Measurements from ENCODE around the gene BIN1.

Gene BIN1

DNA sequence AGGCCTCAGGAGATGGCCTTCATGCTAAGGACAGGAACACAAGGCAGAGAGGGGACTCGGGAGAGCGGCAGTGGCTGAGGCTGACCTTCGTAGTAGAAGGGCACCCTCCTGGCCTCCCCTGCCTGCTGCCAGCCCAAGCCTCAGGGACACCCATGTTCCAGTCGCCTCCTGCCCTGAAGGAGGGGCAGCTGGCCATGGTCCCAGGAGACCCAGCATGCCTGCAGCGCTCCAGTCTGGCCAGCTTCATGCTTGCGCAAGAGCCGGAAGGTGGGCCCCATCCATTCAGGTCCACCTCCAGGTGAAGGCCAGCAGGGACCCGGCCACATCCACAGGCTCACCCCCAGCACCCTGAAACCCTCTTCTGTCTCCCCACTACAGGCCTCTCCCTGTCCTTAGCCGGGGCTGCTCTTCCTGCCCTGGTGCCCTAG lies 35.0 kb downstream of the BIN1 start:
- no peak for DNase-seq

DNA sequence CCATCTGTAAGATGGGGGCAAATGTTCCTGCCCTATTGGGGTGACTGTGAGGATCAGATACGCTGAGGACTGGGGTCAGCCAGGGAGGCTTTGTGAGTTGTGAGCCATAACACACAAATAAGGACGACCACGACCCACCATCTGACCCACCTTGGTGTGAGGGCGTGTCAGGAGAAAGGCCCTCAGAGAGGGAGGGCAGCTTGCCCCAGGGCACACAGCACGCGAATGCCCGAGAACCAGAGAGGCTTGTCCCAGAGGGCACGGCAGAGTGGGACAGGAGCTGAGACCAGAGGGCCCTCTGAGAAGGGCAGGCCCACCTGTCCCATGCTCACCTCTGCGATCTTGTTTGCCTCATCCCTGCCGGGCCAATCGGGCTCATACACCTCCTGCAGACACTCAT lies 36.7 kb downstream of the BIN1 start:
- no peak for DNase-seq

DNA sequence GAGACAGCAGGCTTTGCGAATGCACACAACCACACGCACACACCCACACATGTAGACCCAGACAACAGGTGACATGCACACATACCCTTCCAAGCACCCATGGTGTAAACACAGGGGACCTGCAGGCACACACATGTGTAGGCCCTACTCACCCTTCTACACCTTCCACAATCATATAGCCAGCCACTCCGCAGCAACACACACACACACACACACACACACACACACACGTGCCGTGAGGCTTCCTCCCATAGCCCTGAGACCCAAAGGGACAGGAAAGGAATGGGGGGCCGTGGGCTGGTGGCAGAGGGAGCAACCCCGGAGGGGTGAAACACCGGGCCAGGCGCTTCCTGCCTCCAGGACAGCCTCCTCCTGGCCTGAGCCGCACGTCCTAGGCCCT lies 37.4 kb downstream of the BIN1 start:
- DNase-seq = no peak

DNA sequence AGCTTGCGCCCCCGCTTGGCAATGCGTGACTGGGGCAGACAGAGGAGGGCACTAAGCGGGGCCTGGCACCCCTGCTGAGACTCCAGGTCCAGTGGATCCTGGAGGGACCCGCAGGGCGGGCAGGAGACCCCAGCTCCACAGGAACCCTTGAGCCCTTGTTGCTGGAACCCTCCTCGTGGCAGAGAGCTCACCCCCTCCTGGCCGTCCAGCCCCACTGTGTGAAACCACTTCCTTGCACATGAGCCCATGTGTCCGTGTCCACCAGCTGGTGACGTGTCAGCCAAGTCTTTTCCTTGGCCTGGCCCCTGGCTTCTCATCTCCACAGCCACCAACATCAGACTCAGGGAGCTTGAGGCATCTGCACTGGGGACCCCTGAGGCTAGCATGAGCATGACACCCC lies 38.0 kb downstream of the BIN1 start:
- DNase-seq = no peak

DNA sequence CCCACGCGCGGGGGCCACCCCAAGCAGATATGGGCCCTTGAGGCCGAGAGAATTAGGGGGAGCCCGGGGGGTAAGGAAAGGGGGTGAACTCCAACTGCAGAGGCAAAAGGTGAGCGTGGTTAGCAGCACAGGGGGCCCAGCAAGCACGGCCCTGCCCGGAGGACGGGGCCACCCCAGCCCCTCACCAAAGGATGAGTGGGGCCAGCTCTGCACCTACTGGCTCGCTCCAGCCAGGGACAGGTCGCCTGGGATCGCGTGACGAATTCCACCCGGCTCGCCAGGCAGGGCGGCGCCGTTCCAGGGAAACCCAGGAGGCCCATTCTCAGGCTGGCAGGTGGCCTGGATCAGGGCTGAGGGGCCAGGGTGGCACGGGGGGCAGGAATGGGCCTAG lies 38.6 kb downstream of the BIN1 start:
- DNase-seq = no peak

DNA sequence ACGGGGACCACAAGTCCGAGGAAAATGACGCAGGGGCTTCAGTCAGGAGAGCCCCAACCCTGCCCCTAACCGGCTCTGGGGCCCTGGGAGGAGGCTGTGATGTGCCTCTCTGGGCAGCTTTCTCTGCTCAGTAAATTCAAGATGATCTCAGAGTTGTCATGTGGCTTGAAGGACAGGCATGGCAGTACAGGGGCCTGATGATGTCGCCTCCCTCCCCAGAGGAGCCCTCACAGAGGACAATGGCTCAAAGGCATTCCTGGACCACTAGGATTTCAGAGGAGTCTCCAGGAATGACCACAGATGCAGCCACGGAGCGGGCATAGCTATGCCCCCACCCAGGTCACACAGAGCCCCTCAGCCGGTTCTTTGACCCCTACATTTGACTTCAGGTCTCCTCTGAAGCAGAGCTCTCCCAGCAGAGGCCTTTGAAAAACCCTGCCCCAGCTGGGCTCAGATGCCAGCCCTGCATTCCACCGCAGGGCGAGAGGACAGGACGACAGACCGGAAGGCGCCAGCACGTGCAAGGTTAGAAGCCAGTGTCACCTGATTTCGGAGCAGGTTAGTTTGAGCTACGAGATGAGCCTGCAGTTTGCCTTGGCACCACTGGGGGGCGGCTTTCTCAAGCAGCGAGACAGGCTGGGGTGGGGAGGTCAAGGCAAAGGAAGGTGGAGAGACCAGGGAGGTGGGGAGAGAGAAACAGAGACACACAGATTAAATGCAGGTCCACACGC lies 39.2 kb downstream of the BIN1 start:
- DNase-seq = peak; percentile 68 to 76

DNA sequence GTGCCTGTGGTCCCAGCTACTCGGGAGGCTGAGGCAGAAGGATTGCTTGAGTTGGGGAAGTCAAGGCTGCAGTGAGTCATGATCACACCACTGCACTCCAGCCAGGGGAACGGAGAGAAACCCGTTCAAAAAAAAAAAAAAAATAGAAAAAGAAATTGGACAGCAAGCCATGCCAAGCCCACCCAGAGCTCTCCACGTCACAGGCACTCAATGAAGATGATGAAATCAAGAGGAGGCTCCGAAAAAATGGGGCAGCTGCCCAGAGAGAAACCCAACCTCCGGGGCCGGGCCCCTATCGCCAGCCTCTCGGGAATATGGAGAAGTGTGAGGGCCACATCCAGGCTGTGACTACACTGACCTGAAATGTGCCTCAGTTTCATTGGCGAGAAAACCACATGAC lies 40.0 kb downstream of the BIN1 start:
- DNase-seq = peak in 1 of 2 donors; percentile 52

DNA sequence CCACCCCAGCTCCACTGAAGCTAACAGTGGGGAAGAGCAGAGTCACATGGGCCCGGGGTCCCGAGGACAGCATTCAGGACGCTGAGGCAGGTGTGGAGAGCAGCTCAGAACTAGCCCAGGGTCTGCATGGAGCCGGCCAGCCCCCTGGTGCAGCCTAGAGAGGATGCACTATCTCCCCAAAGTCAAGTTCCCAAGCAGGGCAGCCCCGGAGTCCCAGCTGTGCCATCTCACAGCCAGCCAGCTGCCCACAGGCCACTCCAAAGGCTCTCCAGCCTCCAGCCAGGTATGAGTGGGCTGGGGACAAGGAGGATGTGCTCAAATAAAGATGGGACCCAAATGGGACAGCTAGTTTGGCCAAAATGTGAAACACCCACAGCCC lies 41.0 kb downstream of the BIN1 start:
- DNase-seq = no peak

DNA sequence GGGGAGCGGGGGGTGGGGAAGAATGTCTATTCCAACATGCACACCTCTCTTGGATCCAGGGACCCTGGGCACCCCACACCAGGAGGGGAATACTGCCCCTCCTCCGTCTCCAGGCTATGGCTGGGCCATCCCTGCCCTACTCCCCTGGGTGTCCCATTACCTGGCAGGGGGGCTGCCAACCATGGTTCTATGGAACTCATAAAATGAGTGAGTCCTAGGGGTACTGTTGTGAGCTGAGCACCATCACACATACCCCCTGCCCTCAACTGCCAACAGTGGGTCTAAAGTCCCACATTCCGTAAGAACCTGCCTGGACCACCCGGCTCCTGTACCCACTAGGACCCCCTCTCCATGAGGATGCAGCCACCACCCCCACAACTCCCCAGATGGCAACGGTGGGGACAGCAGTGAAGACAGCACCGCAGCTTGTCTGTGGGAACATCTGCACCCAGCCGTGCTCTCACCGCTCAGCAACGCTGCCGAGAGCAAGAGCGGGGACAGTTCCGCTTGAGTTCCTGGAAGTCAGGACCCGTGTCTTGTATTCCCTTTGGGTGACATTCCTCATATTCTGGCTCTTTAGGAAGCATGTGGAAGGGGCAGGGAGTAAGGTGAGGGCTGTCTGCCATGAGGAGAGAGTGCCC lies 41.5 kb downstream of the BIN1 start:
- DNase-seq = no peak

DNA sequence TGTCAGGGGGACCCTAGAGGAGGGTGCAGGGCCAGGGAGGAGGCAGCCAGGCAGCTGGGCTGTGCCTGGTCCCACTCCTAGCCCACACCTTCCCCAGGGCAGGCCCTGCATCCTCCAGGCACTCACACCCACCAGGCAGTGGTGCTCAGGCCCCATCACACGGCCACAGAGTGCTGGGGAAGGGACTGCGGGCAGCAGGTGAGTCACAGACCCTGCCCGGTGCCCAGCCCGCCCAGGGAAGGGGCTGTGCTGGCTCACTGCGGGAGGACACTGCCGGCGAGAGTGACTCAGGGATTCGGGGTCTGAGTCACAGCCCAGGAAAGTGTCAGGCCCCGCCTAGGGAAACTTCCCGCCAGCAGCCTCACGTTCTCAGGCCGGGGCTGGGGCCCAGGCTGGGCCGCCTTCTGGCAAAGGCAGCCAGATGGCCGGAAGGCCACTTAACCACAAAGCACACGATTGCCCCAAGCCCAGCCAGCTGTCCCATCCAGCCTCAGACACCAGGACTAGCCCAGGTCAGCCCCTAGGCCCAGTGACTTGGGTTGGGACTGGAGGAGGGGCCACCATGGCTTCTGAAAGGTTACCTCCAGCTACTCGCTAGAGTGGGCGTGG lies 42.2 kb downstream of the BIN1 start:
- DNase-seq = peak; percentile 28 to 86

DNA sequence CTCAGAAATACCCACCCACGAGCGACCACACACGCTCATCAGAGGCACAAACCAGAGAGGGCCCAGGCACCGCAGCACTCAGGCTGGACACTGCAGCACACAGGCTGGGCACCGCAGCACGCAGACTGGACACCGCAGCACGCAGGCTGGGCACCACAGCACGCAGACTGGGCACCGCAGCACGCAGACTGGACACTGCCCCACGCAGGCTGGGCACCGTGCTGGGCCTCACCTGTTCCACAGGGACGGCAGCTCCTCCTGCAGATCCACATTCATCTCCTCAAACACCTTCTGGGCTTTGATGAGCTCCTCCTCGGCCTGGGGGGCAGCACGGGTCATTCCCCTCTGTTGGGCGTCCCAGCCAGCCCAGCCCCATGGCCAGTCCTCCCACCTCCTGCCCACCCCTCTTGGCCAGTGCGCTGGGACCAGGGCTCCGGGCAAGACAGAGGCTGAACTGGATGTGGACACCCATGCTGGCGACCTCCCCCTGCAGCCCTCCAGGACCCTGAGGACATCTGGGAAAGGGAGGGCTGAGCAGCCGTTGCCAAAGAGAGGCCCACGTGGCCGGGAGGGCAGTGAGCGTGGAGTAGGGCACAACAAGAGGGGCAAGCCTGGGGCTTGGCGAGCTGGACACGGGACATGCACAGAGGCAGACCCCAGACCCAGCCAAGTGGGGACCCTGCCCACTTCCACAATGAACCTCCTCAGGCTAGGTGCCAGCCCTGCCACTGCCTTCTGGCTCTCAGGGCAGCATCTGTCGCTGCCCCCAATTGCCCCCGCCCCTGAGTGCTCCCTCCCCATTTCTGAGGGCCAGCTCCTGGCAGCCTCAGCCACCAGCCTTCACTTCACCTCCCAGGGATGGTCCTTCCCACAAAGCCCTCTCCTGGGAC lies 43.0 kb downstream of the BIN1 start:
- no peak for DNase-seq

DNA sequence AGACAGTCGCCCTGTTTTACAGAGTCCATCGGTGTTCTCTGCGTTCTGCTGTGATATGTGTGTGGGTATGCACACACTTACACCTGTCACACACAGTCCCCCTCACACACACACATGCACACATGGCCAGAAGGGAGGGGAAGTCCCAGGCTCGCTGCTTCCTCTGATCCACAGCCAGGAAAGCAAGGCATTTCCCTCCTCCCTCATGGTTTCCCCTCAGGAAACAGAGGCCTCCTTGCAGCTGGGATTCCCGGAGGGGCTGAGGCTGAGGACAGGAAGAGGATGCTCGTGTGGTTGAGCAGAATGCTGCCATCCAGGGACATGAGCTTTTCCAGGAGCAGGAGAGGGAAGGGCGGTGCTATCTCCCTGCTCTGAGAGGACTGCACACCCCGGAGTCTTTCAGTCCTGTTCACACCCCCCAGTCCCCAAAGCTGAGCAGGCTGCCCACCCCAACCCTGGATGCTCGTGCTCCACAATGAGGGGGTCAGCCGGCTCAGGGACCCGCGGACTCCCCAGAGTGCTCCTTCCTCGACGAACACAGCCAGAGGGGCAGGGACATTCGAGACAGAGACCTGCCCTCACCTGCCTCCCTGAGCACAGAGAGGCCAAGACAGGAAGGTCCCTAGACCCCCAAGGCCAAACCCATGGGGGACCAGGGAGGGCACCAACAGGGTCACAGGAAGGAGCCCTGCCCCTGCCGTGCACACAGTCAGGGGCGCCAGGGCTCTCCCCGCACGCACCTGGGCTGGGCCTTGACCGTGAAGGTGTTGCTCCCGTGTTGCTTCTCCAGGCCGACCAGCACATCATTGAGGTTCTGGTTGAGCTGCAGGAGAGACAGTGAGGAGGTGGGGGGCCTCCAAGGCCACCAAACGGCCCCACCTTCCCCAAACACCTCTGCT lies 45.3 kb downstream of the BIN1 start:
- DNase-seq = no peak

DNA sequence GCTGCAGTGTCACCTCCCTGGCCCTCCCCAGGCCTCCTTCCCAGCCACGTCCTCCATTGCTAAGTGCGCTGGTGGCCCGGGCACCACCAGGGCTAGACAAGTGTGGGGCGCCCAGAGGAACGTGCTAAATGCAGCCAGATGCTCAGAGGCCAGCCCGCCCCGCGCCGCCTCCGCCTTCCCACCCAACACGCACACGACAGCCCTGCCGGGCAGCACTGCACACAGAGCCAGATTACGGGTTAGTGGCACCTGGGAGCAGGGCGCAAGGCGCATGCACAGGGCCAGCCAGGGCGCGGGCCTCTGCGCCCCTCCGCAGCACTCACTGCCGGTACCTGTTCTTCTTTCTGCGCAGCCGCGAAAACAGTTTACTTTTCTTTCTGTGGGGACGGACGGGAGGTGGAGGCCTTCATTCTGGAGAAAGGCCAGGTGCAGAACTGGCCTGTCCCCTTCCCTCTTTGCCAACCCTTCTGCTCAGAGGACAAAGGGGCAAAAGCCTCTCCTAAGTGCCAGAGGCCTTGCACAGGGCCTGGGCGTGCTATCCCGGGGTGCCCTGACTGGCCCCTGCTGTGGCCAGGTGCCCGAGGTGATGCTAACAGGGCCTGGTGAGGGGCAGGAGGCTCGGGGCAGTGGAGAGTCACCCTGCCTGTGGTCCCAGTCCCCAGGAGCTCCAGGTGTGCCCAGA lies 46.5 kb downstream of the BIN1 start:
- DNase-seq = no peak

DNA sequence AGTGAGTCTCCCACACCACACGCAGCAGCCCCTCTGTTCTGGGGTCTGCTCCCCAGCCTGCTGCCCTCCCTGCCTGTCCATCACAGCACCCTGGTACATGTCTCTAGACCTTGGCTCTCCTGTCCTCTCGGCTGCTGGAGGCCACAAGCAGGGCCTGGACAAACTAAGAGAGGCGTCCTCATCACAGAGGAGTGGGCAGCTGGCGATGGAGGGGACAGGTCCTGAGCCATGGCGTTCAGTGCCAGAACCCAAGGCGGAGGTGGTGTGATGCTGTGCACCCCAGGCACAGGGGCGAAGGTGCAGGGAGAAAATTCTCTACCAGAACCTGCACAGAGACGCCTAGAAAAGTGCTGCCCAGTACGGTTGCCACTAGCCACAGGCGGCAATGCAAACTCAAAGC lies 47.4 kb downstream of the BIN1 start:
- DNase-seq = no peak

DNA sequence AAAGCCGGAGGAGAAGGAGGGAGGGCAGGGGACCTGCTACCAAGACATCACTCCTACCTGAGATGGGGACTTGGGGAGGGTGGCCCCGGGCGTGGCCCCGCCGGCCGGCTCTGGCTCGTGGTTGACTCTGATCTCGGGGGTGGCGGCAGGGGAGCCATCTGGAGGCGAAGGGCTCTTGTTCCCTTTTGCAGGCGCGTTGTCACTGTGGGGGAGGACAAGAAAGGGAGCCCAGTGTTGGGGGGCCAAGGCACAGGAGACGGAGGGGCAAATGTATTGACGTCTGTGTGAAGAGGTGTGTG lies 48.1 kb downstream of the BIN1 start:
- no peak for DNase-seq

DNA sequence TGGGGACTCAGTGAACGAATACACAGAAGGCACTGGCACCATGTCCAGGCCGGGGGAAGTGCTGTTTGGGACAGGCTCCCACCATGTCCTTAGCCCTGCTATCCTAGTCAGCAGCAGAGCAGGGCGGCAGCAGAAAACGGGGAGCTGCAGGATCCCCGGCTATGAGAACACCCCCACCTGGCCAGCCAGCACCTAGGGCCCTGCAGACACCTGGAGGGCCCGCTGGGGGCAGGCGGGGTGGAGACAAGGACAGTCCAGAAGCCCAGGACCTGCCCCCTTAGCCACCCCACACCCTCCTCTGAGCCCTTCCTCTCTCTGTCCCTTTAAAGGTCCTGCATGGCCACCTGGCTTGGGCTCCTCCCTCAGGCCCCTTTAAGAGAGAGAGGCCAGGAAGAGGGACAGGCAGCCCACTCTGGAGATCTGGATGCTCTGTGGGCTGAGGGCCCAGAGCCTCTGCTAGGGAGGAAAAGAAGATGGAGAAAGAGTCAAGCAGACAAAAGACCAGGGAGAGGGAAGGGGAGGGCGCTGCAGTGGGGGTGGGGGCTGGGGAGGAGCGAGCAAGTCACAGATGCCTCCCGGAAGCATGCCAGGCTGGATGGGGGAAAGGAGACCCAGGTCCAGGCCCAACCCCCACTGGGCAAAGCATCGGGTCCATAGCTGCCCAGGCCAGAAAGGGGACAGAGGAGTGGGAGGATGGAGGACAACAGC lies 48.6 kb downstream of the BIN1 start:
- no peak for DNase-seq

DNA sequence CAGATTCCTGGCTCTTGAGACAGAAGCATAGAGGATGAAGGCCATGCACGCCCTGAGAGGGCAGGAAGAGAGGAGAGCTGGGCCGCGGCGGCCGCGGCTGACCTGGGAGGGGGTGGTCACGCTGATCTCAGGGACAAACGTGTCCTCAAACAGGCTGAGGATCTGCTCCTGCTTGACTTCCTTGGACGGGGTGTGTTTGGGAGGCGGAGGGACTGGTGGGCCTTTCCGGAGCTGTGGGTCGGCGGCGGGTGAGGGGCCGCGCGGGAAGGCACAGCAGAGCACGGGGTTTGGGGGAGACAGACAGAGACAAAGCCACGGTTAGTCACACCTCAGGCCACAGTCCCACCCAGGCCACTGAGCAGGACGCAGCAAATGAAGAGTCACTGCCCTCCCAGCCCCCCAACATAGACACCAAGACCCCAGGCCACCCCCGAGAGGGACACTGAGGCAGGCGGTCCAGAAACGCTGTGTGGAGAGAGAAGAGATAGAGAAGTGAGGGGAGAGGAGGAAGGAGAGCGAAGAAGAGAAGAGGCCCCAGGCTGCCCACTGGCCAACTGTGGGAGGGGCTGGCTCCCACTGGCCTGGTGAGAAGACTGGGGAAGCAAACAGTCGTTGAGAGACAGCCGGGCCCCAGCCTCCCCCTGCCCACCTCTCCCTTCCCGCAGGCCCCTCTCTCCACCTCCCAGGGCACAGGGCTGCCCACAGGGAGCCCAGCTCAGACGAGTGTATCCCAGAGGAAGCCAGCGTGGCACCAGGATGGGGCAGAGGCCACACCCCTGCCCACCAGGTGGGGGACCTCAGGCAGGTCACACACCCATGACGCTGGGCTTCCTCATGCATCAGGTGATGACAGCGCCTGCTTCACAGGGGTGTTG lies 49.3 kb downstream of the BIN1 start:
- DNase-seq = no peak

DNA sequence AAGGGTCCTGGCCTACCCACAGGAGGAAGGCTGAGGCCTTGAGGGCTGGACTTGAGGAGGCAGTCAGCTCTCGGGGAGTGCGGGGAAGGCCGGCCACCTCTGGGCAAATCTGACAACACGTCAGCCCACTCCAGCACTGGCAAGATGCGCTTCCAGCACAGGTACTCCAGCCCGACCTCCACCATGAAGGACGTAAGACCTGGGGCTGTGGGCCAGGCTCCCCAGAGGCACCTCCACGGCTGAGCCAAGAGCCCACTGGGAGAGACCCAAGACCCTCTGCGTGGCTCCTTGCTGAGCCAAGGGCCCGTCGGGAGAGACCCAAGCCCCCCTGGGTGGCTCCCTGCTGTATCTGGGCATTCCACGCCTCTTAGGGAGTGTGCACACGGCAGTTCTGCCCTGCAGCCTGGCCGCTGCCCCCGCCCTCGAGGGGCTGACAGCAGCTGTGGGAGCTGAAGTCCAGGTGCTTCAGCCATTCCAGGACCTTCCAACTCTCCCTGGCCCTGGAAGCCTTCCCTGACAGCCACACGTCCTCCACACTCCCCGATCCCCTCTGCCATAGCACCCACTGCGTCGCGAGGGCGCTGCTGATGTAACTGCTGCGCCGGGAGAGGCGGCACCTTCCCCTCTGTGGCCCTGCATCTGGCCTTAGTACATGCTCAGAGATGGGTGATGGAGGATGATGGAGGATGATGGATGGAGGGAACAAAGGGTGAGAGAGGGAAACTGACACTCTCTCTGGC lies 50.2 kb downstream of the BIN1 start:
- no peak for DNase-seq

DNA sequence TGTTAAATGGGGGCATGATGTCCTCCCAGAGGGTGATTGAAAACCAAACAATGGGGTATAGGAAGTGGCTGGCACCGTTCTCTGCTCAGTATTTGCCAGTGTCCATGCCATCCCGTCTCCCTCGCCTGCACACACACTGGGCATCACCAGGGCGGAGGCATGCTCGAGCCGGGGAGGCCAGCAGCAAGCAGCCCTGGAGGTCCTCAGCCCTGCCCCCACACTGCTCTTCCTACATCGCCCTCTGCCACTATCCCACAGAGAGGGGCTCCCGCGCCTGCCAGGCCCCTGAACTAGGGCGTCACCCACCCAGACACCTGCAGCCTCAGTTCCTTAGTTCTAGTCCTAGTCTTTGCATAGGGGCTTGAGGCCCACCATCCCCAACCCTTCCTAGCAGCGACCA lies 50.9 kb downstream of the BIN1 start:
- no peak for DNase-seq

DNA sequence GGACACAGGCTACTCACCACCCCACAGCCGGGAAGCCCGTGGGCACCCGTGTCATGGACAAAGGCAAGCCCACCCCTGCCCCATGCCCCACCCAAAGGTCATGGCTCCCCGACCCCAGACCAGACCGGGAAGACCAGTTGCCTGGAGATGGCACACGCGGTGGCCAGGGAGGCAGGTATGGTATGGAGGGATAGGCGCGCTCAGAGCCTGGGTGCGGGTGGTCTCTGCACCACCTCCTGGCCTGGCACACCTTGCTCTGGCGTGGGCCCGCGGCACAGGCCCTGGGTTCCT lies 51.2 kb downstream of the BIN1 start:
- DNase-seq = no peak
